Occipital lobe (tissue), 2 donors: ENCODE measurements around the gene GNG5. TPM values are rescaled to one million over a fixed set of nuclear protein-coding genes. Genes with fewer than 3 reads are reported as not detected.
"Not testable (repeated sequence)": the region's sequence is repeated elsewhere in the genome, so short reads cannot be mapped to it uniquely, and the experiment has no call there.

Experiments used
- DNase-seq: peaks from one replicate; lab custom pipeline; 2025; lab: John Stamatoyannopoulos, UW
- total RNA-seq: library from RNA; depleted of rRNA; stranded (reverse); fragments of >200 nt; gene quantifications from one replicate; pipeline ENCODE4 v1.2.3, GENCODE V29; 2014

Gene GNG5
- 2.8 TPM for total RNA-seq

DNA sequence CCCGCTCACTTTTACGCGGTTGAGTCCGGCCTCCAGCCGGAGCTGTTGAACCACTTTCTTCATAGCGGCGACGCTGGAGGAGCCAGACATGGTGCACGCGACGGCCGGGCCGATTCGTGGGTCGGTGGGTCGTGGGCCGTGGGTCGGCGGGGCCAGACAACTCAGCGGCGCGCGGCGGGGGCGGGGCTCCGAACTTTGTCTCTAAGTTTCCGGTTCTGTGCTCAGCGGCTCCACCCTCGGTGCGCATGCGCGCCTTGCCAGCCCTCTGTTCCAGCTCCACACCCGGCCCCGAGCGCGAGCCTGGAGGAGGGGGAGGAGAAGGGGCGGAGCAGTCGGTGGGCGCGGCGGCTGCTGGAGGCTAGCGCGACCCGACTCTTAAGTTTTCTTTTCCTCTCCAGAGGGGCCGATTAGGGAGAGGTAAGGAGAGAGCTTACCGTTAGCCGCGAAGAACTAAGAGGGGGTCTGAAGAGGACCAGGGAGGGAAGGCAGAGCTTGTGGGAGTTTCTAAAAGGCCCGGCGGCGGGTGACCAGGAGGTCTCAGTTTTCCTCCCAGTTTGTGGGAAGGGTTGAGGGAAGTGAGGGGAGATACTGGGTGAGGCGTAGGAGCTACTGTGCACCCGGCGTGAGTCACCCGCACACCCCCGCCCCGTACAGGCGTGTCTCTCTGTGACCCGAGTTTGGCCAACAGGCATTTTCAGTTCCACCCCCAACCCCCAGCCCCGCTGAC, at the start of gene GNG5, which contains the start of gene SPATA1:
TSS of gene GNG5 (minus strand) at position 580 of the 727 bp plus-strand sequence. CDS start at position 90, 490 bp downstream.
TSS of gene SPATA1 (plus strand) at position 385 of the 727 bp plus-strand sequence. CDS start 9,974 bp downstream, outside the sequence.
- peak; percentile 90 for DNase-seq

- DNase-seq: no peak
Measured at GRCh38 chr1:84550826-84551225, 44.4 kb upstream of the GNG5 start.

- no peak for DNase-seq
Measured at GRCh38 chr1:84541679-84542078, 35.3 kb upstream of the GNG5 start.

GRCh38 chr1:84540759-84541158, 34.4 kb upstream of the GNG5 start:
- DNase-seq: no peak

DNA sequence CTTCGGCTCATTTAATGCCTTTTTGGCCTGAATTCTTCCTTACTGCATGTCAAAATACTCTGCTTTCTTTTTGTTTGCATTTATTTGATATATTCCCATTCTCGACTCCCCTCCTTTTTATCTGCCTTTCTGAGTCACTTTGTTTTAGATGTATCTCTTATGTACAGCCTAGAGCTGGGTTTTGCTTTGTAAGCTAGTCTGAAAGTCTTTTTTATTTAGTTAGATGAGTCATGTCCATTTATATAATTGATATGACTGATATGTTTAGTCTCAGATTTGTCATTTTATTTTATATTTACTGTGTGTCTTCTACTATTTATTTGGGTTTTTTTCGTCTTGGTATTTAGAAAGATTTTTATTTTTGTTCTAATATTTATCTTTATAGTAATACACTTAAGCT, 33.6 kb upstream of the GNG5 start:
- no peak for DNase-seq

- no peak for DNase-seq
Measured at GRCh38 chr1:84538599-84538998, 32.2 kb upstream of the GNG5 start.

DNA sequence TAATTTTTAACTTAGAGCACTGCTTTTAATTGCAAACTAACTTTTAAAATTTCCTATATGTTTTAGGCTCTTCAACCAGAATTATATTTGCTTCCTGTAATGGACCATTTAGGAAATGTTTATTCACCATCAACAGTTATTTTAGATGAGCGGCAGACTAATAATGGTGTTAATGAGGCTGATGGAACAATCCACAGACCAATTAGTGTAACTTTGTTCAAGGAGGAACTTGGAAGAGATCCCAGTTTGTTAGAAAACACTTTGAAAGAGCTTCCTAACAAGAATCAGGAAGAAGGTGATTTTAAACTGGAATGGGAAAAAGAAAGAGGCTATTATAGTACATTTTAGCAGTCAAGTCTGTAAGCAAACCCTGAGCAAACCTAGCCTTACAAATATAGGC, 19.4 kb upstream of the GNG5 start:
- DNase-seq: no peak

GRCh38 chr1:84524590-84524989, 18.2 kb upstream of the GNG5 start:
- DNase-seq: no peak

- no peak for DNase-seq
Measured at GRCh38 chr1:84510668-84511067, 4.3 kb upstream of the GNG5 start.

GRCh38 chr1:84510165-84510564, 3.8 kb upstream of the GNG5 start:
- no peak for DNase-seq

GRCh38 chr1:84509029-84509428, 2.6 kb upstream of the GNG5 start:
- DNase-seq: no peak

- DNase-seq: no peak
Measured at GRCh38 chr1:84508510-84508909, 2.1 kb upstream of the GNG5 start.

GRCh38 chr1:84507887-84508286, 1.5 kb upstream of the GNG5 start:
- not testable (repeated sequence) for DNase-seq

GRCh38 chr1:84506729-84507453, 510 bp upstream of the GNG5 start:
- no peak for DNase-seq

- peak; percentile 25 for DNase-seq
Measured at GRCh38 chr1:84505493-84506001, 834 bp downstream of the GNG5 start.

DNA sequence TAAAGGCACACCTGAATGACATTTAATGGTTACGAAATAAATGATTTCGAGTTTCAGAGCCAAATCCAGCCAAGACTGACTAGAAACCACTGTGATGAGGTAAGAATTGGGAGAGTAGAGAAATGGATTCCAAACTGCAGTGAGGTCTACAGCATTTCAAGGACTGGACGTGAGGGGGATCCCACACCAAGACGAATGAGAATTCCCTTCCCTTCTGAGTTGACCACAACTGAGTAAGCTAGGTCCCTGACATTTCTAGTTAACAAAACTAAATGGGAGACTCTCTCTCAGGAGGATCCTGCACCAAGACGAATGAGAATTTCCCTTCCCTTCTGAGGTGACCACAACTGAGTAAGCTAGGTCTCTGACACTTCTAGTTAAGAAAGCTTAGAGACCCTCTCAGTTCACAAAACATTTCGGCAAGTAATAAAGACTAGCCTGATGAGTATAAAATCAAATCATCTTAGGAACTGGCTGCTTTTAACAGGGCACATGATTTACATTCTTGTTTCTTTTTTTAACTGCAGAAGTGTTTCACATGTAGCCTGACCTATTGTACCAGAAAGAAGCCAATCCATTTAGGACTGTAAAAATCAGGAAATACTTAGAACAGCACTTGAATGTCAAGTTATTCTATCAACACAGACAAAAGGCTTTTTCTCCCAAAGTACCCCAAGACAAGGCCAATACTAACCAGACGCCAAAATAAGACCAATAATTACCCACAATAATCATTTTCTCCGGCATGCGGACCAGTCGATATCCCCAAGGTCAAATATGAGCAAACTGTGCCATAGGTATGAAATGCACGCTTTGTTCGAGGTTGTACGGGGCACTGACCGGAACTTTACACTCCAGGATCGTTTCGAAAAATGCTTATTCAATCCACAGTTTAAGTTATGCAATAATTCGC, 1.5 kb downstream of the GNG5 start:
- no peak for DNase-seq

- DNase-seq: no peak
Measured at GRCh38 chr1:84502927-84503326, 3.5 kb downstream of the GNG5 start.

DNA sequence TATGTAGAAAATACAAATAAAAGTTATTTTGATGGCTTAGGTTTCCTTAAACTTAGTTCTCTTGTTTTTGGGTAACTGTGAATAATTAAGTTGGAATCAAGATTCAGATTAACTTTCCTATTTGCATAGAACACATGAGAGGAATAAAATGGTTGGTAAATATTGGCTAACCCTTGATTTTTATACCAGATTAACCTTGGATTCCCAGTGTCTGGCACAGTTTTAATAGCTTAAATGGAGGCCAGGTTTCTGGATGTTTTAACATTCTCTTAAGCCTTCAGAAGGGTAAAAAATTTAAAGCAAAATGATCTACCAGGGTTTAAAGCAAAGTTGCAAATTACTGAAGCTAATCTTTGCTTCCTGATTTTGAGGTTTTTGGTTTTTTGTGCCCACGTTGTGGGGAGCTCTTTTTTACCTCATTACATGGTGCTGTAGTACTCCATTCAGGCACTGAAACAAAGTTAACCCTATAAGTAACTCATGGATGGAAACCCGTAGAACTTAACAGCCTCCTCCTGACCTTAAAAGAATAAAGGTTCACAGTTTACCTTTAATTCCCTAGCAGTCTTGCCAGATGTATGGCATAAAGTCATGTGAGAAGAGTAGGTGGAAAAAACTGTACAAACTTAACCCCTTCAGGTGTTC, 8.6 kb downstream of the GNG5 start:
- no peak for DNase-seq

GRCh38 chr1:84496498-84496897, 9.9 kb downstream of the GNG5 start:
- no peak for DNase-seq

- DNase-seq: no peak
Measured at GRCh38 chr1:84493747-84494146, 12.6 kb downstream of the GNG5 start.

- no peak for DNase-seq
Measured at GRCh38 chr1:84492726-84493125, 13.7 kb downstream of the GNG5 start.
